ENCODE measurements around the gene COL18A1.

The COL18A1 gene

DNA sequence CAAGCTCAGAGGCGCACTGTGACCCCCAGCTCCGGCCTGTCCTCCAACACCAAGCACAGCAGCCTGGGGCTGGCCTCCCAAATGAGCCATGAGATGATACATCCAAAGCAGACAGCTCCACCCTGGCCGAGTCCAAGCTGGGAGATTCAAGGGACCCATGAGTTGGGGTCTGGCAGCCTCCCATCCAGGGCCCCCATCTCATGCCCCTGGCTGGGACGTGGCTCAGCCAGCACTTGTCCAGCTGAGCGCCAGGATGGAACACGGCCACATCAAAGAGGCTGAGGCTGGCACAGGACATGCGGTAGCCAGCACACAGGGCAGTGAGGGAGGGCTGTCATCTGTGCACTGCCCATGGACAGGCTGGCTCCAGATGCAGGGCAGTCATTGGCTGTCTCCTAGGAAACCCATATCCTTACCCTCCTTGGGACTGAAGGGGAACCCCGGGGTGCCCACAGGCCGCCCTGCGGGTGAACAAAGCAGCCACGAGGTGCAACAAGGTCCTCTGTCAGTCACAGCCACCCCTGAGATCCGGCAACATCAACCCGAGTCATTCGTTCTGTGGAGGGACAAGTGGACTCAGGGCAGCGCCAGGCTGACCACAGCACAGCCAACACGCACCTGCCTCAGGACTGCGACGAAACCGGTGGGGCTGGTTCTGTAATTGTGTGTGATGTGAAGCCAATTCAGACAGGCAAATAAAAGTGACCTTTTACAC, 108.2 kb downstream of the COL18A1 start:
- intact Hi-C loops (cut with DNase I): no loop called here

DNA sequence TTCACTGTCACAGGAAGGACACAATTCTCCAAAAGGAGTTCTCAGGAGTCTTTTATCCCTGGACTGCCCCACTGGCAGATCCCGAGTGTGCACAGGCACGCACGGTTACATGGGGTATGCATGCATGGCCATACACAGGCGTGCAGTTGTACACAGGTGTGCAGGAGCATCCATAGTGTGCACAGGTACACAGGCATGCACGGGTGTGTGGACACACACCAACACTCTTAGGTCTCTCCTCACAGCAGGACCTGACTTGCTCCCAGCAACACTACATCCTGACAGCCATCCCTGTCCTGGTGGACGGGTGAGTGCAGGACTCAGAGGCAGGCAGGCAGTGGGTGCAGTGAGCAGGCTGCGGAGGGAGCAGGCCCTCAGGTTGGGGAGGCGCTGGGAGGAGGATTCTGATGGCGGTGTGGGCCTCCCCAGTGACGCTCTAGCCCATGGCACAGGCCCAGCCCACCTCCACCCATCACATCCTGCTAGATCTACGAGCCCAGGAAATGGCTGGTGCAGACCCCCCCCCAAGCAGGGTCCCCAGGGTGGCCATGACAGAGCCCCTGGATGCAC, 108.9 kb downstream of the COL18A1 start:
- intact Hi-C loops (cut with DNase I): no loop called here
- DNase-seq: no peak

More for the DNA sequence above, 108.2 kb downstream of the COL18A1 start:
- peak in 2 of 42 donors; percentile 1 to 5 for DNase-seq

- DNase-seq: peak in 3 of 42 donors; percentile 0 to 2 (median 2)
These were observed 109.5 kb downstream of the COL18A1 start for GRCh38 chr21:45514311-45515021.

DNA sequence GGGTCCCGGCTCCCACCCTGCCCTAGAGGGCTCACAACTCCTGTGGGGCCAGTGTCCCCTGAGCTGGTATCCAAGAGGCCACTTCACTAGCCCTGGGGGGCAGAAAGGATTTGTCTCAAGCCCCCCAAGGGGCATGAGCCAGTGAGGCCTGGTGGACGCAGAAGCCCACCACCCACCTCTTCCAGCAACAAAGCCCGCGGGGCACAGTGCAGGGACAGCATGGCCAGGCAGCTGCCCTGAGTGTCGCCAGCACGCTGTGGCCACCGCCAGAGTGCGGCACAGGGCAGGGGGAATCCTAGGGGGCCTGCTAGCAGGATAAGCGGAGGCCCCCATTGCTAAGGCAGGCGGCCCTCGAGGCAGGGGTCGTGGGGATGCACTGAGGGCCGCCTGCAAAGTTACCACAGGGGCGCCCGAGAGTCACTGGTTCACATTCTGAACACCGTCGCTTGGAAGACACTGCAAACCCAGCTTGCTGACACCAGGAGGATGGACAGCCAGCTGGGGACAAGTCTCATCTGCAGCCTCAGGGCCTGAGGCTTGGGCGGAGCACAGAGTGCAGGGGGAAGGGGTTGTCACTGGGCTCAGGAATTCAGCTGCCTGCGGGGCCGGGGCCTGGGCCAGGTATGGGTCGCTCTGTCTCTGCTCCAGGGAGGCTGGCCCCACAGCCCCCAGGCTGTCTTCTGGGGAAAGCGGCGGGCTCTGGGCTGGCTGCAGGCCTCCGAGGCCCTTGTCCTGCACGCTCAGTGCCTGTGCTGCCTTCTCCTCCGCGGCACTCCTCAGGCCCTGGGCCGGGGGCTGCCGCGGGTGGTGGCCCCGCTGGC, 110.5 kb downstream of the COL18A1 start:
- DNase-seq: peak in 3 of 42 donors; percentile 1 to 3 (median 1)

More at GRCh38 chr21:45514311-45515021, 109.5 kb downstream of the COL18A1 start:
- intact Hi-C loops (cut with DNase I): no loop called here

DNA sequence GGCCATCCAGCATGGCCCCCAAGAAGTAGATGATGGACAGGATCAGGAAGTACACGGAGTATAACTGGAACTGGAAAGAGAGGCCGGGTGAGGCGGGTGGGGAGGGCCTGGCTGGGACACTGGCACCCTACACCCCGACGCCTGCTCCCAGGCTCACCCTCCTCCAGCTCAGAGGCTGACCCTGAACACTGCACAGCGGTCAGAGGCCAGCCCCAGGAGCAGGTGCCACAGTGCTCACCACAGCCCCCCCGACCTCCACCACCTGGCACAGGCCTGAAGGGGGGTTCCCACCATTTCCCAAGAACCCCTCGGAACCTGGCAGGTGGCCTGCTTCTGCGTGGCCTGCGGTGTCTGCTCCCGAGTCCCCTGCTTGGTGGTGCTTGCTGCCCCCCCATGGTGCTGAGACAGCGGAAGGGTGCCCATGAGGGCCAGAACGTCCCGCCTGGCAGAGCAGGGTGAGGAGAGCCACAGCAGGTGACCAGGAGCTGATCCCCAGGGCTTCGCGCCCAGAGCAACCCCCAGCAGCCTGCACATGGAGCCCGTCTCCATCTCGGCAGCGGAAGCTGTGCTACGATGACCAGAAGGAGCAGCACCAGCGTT, 111.2 kb downstream of the COL18A1 start:
- DNase-seq: peak in 2 of 42 donors; percentile 1 to 2
- intact Hi-C loops (cut with DNase I): no loop called here

More for the DNA sequence above, 110.5 kb downstream of the COL18A1 start:
- intact Hi-C loops (cut with DNase I): no loop called here

GRCh38 chr21:45516671-45517151, 111.7 kb downstream of the COL18A1 start:
- DNase-seq: peak in 2 of 42 donors; percentile 1 to 4
- intact Hi-C loops (cut with DNase I): no loop called here

DNA sequence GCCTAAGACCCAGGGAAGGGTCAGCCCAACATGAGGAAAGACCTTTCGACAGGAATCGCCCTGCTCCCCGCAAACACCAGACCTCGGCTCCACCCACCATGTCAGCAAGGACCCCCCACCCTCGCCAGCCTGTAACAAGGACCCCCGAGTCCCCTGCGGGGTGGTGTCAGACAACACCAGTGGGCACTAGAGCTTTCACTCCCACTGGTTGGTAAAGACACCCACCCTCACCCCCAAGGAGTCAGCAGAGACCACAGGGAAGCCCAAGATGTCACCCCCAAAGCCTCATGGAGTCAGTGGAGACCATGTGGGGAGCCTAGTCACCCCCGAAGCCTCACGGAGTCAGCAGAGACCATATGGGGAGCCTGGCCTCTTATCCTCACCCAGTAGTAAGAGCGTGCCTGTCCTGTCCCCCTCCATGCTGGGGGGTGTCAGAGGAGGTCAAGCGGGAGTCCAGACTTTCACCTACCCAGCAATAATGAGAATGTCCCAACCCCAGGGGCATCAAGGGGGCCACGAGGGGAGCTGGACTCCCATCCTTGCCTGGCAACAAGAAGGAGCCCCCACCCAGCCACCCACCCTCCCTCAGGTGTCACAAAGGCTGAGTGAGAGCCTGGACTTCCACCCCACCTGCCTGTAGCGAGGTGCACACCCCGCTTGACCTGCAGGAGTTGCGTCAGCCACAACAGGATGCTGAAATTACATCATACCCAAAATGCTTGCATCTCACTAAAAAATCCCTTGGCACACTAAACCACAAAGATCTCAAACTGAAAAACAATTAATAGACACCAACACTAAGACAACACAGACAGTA, 112.5 kb downstream of the COL18A1 start:
- intact Hi-C loops (cut with DNase I): no loop called here
- DNase-seq: peak in 3 of 42 donors; percentile 0 to 1 (median 1)

DNA sequence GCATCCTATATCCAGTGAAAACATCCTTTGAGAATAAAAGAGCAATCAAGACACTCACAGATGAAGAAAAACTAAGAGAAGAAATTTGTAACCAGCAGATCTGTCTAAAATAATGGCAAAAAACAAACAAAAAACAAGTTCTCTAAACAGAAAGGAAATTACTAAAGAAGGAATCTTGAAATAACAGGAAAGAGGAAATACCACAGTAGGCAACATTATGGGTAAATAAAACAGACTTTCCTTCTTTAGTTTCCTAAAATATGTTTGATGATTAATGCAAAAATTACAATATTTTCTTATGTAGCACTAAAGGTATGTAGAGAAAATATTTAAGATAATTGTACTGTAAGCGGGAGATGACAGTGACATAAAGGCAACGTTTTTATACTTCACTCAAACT, 113.8 kb downstream of the COL18A1 start:
- intact Hi-C loops (cut with DNase I): no loop called here
- no peak for DNase-seq

DNA sequence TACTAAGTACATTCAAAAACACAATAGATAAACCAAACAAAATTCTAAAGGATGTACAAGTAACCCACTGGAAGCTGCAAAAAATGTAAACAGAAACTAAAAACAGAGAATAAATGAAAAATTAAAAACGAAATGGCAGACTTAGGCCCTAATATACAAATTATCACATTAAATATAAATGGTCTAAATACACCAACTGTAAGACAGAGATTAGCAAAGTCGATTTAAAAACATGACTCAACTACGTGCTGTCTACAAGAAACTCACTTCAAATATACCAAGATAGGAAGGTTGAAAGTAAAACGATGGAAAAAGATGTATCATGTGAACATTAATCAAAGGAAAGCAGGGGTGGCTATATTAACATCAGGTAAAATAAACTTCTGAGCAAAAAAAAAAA, 114.2 kb downstream of the COL18A1 start:
- intact Hi-C loops (cut with DNase I): no loop called here
- no peak for DNase-seq

- DNase-seq: no peak
- intact Hi-C loops (cut with DNase I): no loop called here
These were observed 116.3 kb downstream of the COL18A1 start for GRCh38 chr21:45521241-45521640.

DNA sequence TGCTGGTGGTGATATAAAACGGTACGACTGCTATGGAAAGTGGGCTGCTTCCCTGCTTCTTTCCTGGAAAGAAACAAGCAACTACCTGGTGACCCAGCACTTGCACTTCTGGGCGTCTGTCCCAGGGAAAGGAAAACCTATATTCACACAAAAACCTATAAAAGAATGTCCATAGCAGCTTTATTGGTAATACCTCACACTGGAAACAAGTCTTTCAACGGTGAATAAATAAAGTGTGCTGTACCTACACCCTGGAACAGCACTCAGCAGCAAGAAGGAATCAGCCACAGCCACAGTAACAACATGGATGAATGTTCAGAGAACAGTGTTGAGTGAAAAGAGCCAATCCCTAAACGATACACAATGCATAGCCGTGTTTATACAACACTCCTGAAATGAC, 117.4 kb downstream of the COL18A1 start:
- peak in 1 of 42 donors; percentile 5 for DNase-seq
- intact Hi-C loops (cut with DNase I): no loop called here

GRCh38 chr21:45522986-45523385, 118.0 kb downstream of the COL18A1 start:
- intact Hi-C loops (cut with DNase I): no loop called here
- DNase-seq: peak in 5 of 42 donors; percentile 1 to 14 (median 2)

DNA sequence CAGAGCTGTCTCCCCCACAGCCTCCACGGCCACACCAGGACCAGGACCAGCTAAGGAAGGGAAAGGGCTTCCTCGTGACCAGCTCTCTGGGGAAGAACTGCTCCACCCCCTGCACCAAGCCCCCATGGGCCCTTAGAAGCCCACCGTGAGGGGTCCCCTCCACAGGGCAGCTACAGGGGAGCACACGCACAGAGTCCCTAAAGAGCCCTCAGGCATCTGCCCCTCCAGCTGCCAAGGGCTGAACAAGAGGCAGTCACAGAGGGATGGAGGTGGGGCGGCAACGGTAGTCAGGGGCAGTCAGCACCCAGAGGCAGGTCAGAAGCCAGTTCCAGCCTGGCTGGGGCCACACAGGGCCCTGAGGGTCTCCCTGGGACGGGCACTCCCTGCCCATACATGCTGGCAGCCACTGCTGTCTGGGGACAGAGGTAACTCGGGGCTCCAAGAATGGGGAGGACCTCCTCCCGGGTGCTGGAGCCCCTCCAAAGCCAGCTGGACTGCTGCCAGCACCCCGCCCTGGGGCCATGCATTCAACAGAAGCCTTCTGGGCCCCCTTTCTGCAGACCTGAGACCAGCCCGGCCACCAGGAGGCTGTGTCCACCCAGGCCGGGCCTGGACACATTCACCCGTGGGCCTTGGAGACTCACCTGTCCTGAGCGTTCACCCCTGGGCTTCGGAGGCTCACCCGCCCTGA, 118.6 kb downstream of the COL18A1 start:
- intact Hi-C loops (cut with DNase I): no loop called here
- DNase-seq: peak in 14 of 42 donors; percentile 0 to 28 (median 5)

GRCh38 chr21:45524756-45525152, 119.8 kb downstream of the COL18A1 start:
- DNase-seq: peak in 5 of 42 donors; percentile 0 to 3 (median 1)

GRCh38 chr21:45525153-45525909, 120.4 kb downstream of the COL18A1 start:
- peak in 18 of 42 donors; percentile 1 to 37 (median 8) for DNase-seq
- intact Hi-C loops (cut with DNase I): no loop called here

More at GRCh38 chr21:45524756-45525152, 119.8 kb downstream of the COL18A1 start:
- intact Hi-C loops (cut with DNase I): no loop called here

GRCh38 chr21:45525910-45526306, 120.9 kb downstream of the COL18A1 start:
- intact Hi-C loops (cut with DNase I): no loop called here
- DNase-seq: peak in 10 of 42 donors; percentile 1 to 25 (median 6)

Data from head of caudate nucleus (tissue), 42 donors.